Neural crest cell (in vitro differentiated cells): Measurements from ENCODE around the gene RSPH10B2. TPM values are rescaled to one million over a fixed set of nuclear protein-coding genes. Genes with fewer than 3 reads are reported as not detected.
A peak's percentile ranks its signal among the peaks of the same experiment; 100 is the strongest.
"Not testable (repeated sequence)": the region's sequence is repeated elsewhere in the genome, so short reads cannot be mapped to it uniquely, and the experiment has no call there.

Experiments used
- DNase-seq: peaks from one replicate; pipeline ENCODE4 v3.0.0; 2021; ENCODE audit warnings: low read depth, mixed read lengths, low spot score
- H3K27ac Mint-ChIP-seq: one replicate; pipeline ENCODE4 v1.8.0; 2021; ENCODE audit warnings: mild to moderate bottlenecking, mixed read lengths; ENCODE audit not compliant: unreplicated experiment
- H3K27me3 Mint-ChIP-seq: 2 replicates; pipeline ENCODE4 v1.8.0; 2021; ENCODE audit warnings: low read depth, mild to moderate bottlenecking, mixed read lengths
- H3K36me3 Mint-ChIP-seq: 2 replicates; pipeline ENCODE4 v1.8.0; 2021; ENCODE audit warnings: low read depth, mild to moderate bottlenecking, mixed read lengths
- H3K4me1 Mint-ChIP-seq: 2 replicates; pipeline ENCODE4 v1.8.0; 2021; ENCODE audit warnings: mixed read lengths
- H3K4me3 Mint-ChIP-seq: one replicate; pipeline ENCODE4 v1.8.0; 2021; ENCODE audit warnings: mild to moderate bottlenecking, mixed read lengths
- H3K9me3 Mint-ChIP-seq: 2 replicates; pipeline ENCODE4 v1.8.0; 2021; ENCODE audit warnings: mixed read lengths
- long read RNA-seq: library from polyadenylated mRNA; unstranded; transcript quantifications from one replicate; pipeline ENCODE4 v2.0.0, GENCODE V29; 2020
- total RNA-seq: library from RNA; stranded (reverse); gene quantifications from 2 replicates; pipeline ENCODE4 v1.2.1, GENCODE V29; 2021
- TF ChIP-seq, protein P1 (sequence below): fragments of 200-600 bp; sonication (generic); conservative IDR thresholded peaks from 2 replicates; pipeline ENCODE4 v1.5.0; 2021; ENCODE audit warnings: antibody characterized with exemption, mild to moderate bottlenecking

The RSPH10B2 gene
- 0.65 and 0.96 TPM in 2 replicates for total RNA-seq
- long read RNA-seq, partial matches to known transcripts = 0 of 1 reads
- long read RNA-seq, other reads (novel, unspliced or antisense) = 1 of 1 reads

DNA sequence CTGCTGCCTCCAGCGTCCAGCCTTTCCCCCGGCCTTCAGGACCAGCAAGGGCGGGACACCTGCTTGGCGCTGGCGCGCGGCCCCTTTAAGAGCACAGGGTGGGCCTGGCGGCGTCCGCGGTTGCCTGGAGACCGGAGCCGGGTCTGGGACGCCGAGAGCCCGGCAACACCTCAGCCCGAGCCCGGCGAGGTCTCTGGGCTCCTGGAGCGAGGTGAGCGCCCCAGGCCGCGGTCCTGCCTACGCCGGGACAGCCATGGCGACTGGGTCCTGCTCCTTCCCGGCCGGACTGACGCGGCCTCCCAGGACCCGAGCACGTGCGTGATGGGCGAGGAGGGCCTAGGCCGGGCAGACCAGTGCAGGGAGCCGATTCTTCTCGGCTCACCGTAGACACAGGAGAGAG, at the start of gene RSPH10B2:
Gene RSPH10B2, plus strand, starts transcription at position 140 of the 400 bp plus-strand sequence. CDS start 3,575 bp downstream, outside the sequence.
- not testable (repeated sequence) for H3K4me3 Mint-ChIP-seq, DNase-seq, H3K36me3 Mint-ChIP-seq, H3K27me3 Mint-ChIP-seq, H3K4me1 Mint-ChIP-seq, H3K9me3 Mint-ChIP-seq, H3K27ac Mint-ChIP-seq

GRCh38 chr7:6705959-6706665, 47.8 kb upstream of the RSPH10B2 start:
- peak overlapping the region; percentile 57 for H3K27ac Mint-ChIP-seq
- peak overlapping the region; percentile 96 for H3K4me3 Mint-ChIP-seq
- H3K27me3 Mint-ChIP-seq = peaks cover 33% of the 10 kb centered on the region
- DNase-seq = peak; percentile 23
- TF ChIP-seq, protein P1, sequence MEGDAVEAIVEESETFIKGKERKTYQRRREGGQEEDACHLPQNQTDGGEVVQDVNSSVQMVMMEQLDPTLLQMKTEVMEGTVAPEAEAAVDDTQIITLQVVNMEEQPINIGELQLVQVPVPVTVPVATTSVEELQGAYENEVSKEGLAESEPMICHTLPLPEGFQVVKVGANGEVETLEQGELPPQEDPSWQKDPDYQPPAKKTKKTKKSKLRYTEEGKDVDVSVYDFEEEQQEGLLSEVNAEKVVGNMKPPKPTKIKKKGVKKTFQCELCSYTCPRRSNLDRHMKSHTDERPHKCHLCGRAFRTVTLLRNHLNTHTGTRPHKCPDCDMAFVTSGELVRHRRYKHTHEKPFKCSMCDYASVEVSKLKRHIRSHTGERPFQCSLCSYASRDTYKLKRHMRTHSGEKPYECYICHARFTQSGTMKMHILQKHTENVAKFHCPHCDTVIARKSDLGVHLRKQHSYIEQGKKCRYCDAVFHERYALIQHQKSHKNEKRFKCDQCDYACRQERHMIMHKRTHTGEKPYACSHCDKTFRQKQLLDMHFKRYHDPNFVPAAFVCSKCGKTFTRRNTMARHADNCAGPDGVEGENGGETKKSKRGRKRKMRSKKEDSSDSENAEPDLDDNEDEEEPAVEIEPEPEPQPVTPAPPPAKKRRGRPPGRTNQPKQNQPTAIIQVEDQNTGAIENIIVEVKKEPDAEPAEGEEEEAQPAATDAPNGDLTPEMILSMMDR = no peak
- peaks cover 29% of the 10 kb centered on the region for H3K9me3 Mint-ChIP-seq
- peaks cover 45% of the 10 kb centered on the region for H3K36me3 Mint-ChIP-seq
- peaks cover 25% of the 10 kb centered on the region for H3K4me1 Mint-ChIP-seq

- Mint-ChIP-seq H3K9me3 (peaks cover 26% of the 10 kb centered on the region), H3K4me3 (peak within 1 kb of the TSS; percentile 96), H3K36me3 (peaks cover 38% of the 10 kb centered on the region), H3K4me1 (peaks cover 25% of the 10 kb centered on the region), H3K27ac (peak within 1 kb of the TSS; percentile 57), H3K27me3 (peaks cover 35% of the 10 kb centered on the region)
- DNase-seq = peak; percentile 93
- TF ChIP-seq, protein P1 = no peak
These were observed 47.1 kb upstream of the RSPH10B2 start, which contains the start of gene ZNF12 for GRCh38 chr7:6706666-6707407. ZNF12 (minus strand) TSS chr7:6706947; CDS start chr7:6705173, 1,774 bp downstream.

DNA sequence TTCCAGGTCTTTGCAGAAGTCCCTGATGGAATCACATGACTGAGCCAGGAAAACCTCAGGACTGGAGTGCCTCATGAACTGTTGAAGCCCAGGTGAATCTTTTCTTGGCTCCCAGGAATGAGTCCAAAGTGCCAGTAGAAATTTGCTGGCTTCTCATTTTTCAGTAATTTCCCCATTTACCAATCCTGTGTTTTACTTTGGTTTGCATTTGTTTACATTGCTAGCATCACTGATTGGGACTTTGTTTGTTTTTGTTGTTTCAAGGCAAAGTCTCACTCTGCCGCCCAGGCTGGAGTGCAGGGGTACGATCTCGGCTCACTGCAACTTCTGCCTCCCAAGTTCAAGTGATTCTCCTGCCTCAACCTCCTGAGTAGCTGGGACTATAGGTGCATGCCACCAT, 45.6 kb upstream of the RSPH10B2 start:
- no peak for DNase-seq
- Mint-ChIP-seq H3K4me3 (peak overlapping the region; percentile 62), H3K4me1 (peaks cover 23% of the 10 kb centered on the region), H3K9me3 (peaks cover 19% of the 10 kb centered on the region), H3K27me3 (peaks cover 35% of the 10 kb centered on the region), H3K27ac (no peak overlapping the region), H3K36me3 (peaks cover 26% of the 10 kb centered on the region)
- TF ChIP-seq, protein P1 = no peak

GRCh38 chr7:6709808-6710207, 44.1 kb upstream of the RSPH10B2 start:
- TF ChIP-seq, protein P1 = no peak
- peaks cover 16% of the 10 kb centered on the region for H3K4me1 Mint-ChIP-seq
- peaks cover 42% of the 10 kb centered on the region for H3K27me3 Mint-ChIP-seq
- H3K27ac Mint-ChIP-seq = no peak overlapping the region
- H3K9me3 Mint-ChIP-seq = peaks cover 12% of the 10 kb centered on the region
- DNase-seq = no peak
- no peak overlapping the region for H3K4me3 Mint-ChIP-seq
- peaks cover 17% of the 10 kb centered on the region for H3K36me3 Mint-ChIP-seq
